ENCODE results near the gene SORCS3.

The SORCS3 gene

GRCh38 chr10:104646146-104646545 is 5.1 kb downstream of the SORCS3 start:
- no peak for DNase-seq

GRCh38 chr10:104648421-104648820 is 7.3 kb downstream of the SORCS3 start:
- DNase-seq = no peak

- DNase-seq = peak in 1 of 2 experiments; percentile 2
Measured at GRCh38 chr10:104650072-104650471, 9.0 kb downstream of the SORCS3 start.

GRCh38 chr10:104650635-104651331 is 9.7 kb downstream of the SORCS3 start:
- DNase-seq = no peak

GRCh38 chr10:104657036-104657435 is 15.9 kb downstream of the SORCS3 start:
- DNase-seq = no peak

GRCh38 chr10:104657457-104657856 is 16.4 kb downstream of the SORCS3 start:
- DNase-seq = no peak

GRCh38 chr10:104658067-104658466 is 17.0 kb downstream of the SORCS3 start:
- DNase-seq = no peak

- DNase-seq = no peak
Measured at GRCh38 chr10:104659809-104660208, 18.7 kb downstream of the SORCS3 start.

- DNase-seq = no peak
Measured at GRCh38 chr10:104663076-104663475, 22.0 kb downstream of the SORCS3 start.

- DNase-seq = no peak
Measured at GRCh38 chr10:104663563-104663962, 22.5 kb downstream of the SORCS3 start.

GRCh38 chr10:104664205-104664604 is 23.1 kb downstream of the SORCS3 start:
- DNase-seq = no peak

- no peak for DNase-seq
Measured at GRCh38 chr10:104665174-104665573, 24.1 kb downstream of the SORCS3 start.

GRCh38 chr10:104666106-104666505 is 25.0 kb downstream of the SORCS3 start:
- DNase-seq = no peak

GRCh38 chr10:104676874-104677273 is 35.8 kb downstream of the SORCS3 start:
- DNase-seq = no peak

- no peak for DNase-seq
Measured at GRCh38 chr10:104678658-104679057, 37.6 kb downstream of the SORCS3 start.

GRCh38 chr10:104680467-104681401 is 39.6 kb downstream of the SORCS3 start:
- peak in 1 of 2 experiments; percentile 31 for DNase-seq

GRCh38 chr10:104681485-104681884 is 40.4 kb downstream of the SORCS3 start:
- no peak for DNase-seq

GRCh38 chr10:104683567-104683966 is 42.5 kb downstream of the SORCS3 start:
- DNase-seq = no peak

- no peak for DNase-seq
Measured at GRCh38 chr10:104686829-104687228, 45.7 kb downstream of the SORCS3 start.

- no peak for DNase-seq
Measured at GRCh38 chr10:104688251-104689042, 47.4 kb downstream of the SORCS3 start.

- no peak for DNase-seq
Measured at GRCh38 chr10:104689105-104689504, 48.0 kb downstream of the SORCS3 start.

- no peak for DNase-seq
Measured at GRCh38 chr10:104689547-104689946, 48.5 kb downstream of the SORCS3 start.

- no peak for DNase-seq
Measured at GRCh38 chr10:104690101-104690500, 49.0 kb downstream of the SORCS3 start.

All from NCI-H446 (cell line).